ENCODE data around the gene LKAAEAR1. TPM values are rescaled to one million over a fixed set of nuclear protein-coding genes. Genes with fewer than 3 reads are reported as not detected.

LKAAEAR1 gene
- total RNA-seq, 3 donors from 2014 or later = 0.64 TPM; not detected in 2

GRCh38 chr20:64116541-64117431 lies 32.6 kb upstream of the LKAAEAR1 start:
- TF ChIP-seq POLR2AphosphoS5 (IDR thresholded peaks at IDR 0.05) (no peak), POLR2A (IDR thresholded peaks at IDR 0.05) (no peak), CTCF (IDR thresholded peaks at IDR 0.05) (no peak)
- Histone ChIP-seq H3K36me3 (no peaks in the 10 kb centered on the region), H3K4me1 (no peaks in the 10 kb centered on the region), H3K4me3 (no peak overlapping the region), H3K9me3 (no peaks in the 10 kb centered on the region), H3K27ac (no peak overlapping the region), H3K27me3 (peaks cover 0 to 12% of the 10 kb centered on the region in 2 donors)
- DNase-seq (ENCODE audit: low spot score in 2 of 2) = peak in 1 of 2 donors; percentile 40
- intact Hi-C loops (cut with DNase I; ENCODE audit: low total_unique reads) = no loop called here

DNA sequence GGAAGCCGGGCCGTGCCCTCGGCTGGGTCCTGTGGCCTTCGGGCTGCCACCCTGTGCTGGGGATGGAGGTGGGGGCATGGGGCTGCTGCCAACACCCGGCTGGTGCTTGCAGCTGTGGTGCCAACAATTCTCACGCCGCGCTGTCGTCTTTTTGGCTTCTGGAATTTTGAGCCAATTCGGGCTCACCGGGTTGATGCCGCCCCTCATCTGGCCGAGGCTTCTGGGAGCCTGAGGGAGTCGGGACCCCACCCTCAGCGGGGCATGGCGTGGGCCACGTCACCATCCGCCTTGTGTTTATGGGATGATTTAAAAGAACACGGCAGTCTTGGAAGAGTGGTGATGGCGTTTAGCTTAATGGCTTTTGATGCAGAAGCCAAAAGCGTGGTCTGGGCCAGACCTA lies 31.8 kb upstream of the LKAAEAR1 start:
- intact Hi-C loops (cut with DNase I; ENCODE audit: low total_unique reads) = no loop called here
- no peak overlapping the region for H3K4me3 ChIP-seq

GRCh38 chr20:64115171-64115911 lies 31.1 kb upstream of the LKAAEAR1 start:
- intact Hi-C loops (cut with DNase I; ENCODE audit: low total_unique reads) = no loop called here
- no peak overlapping the region for H3K4me3 ChIP-seq
- H3K36me3 ChIP-seq = no peaks in the 10 kb centered on the region
- H3K27ac ChIP-seq = no peak overlapping the region
- H3K27me3 ChIP-seq = no peaks in the 10 kb centered on the region
- no peak for TF ChIP-seq POLR2A (IDR thresholded peaks at IDR 0.05)
- TF ChIP-seq POLR2AphosphoS5 (IDR thresholded peaks at IDR 0.05) = no peak
- no peak for TF ChIP-seq CTCF (IDR thresholded peaks at IDR 0.05)
- no peaks in the 10 kb centered on the region for H3K9me3 ChIP-seq
- no peaks in the 10 kb centered on the region for H3K4me1 ChIP-seq
- DNase-seq (ENCODE audit: low spot score in 2 of 2) = peak in 1 of 2 donors; percentile 36

More for the DNA sequence above, 31.8 kb upstream of the LKAAEAR1 start:
- Histone ChIP-seq H3K36me3 (no peaks in the 10 kb centered on the region), H3K27ac (no peak overlapping the region), H3K27me3 (peaks cover 0 to 4% of the 10 kb centered on the region in 2 donors), H3K4me1 (no peaks in the 10 kb centered on the region), H3K9me3 (no peaks in the 10 kb centered on the region)
- DNase-seq (ENCODE audit: low spot score in 2 of 2) = peak in 1 of 2 donors; percentile 48
- TF ChIP-seq POLR2AphosphoS5 (IDR thresholded peaks at IDR 0.05) = no peak
- no peak for TF ChIP-seq POLR2A (IDR thresholded peaks at IDR 0.05)
- no peak for TF ChIP-seq CTCF (IDR thresholded peaks at IDR 0.05)

DNA sequence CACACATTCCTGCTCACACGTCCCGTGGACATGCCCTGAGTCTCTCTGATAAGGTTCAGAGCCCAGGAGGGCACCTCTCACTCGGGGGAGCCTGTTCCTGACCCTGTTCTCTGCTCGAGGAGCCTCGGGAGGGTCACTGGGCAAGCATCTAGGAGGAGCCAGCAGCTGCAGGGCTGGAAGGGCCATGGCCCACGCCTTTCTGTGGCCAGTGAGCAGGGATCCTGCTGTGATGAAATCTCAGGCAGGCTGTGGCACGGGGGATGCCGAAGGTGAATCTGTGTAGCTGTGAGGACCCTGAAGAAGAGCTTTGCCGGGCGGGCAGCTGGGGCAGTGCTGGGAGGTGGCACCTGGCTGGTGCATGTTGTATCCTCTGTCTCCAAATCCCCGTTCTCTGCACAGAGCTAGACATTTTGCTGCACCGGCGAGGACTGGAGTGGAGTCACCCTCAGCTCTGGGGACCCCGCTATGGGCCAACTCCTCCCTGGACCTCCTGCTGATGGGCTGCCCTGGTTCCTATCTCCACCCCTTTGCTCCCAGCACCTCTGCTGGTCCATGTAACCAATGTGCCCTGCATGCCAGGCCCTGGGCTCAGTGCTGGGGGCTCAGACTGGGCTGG lies 30.3 kb upstream of the LKAAEAR1 start:
- TF ChIP-seq POLR2AphosphoS5 (IDR thresholded peaks at IDR 0.05) (no peak), POLR2A (IDR thresholded peaks at IDR 0.05) (no peak)
- Histone ChIP-seq H3K9me3 (no peaks in the 10 kb centered on the region), H3K4me3 (no peak overlapping the region), H3K27me3 (peaks cover 0 to under 1% of the 10 kb centered on the region in 2 donors), H3K36me3 (no peaks in the 10 kb centered on the region), H3K4me1 (no peaks in the 10 kb centered on the region), H3K27ac (no peak overlapping the region)
- intact Hi-C loops (cut with DNase I; ENCODE audit: low total_unique reads) = no loop called here
- peak in 1 of 2 donors; percentile 33 for DNase-seq (ENCODE audit: low spot score in 2 of 2)

GRCh38 chr20:64113796-64114355 lies 29.7 kb upstream of the LKAAEAR1 start:
- no peaks in the 10 kb centered on the region for H3K4me1 ChIP-seq
- H3K4me3 ChIP-seq = no peak overlapping the region
- H3K36me3 ChIP-seq = no peaks in the 10 kb centered on the region
- no peaks in the 10 kb centered on the region for H3K9me3 ChIP-seq
- no peak for TF ChIP-seq POLR2A (IDR thresholded peaks at IDR 0.05)
- no peak for TF ChIP-seq POLR2AphosphoS5 (IDR thresholded peaks at IDR 0.05)
- TF ChIP-seq CTCF (IDR thresholded peaks at IDR 0.05) = no peak
- DNase-seq (ENCODE audit: low spot score in 2 of 2) = no peak
- intact Hi-C loops (cut with DNase I; ENCODE audit: low total_unique reads) = no loop called here
- peaks cover 0 to 3% of the 10 kb centered on the region in 2 donors for H3K27me3 ChIP-seq
- H3K27ac ChIP-seq = no peak overlapping the region

Data from breast epithelium (tissue), 4 donors.